HepG2 (cell line): ENCODE data around the gene IQCH. TPM values are rescaled to one million over a fixed set of nuclear protein-coding genes. Genes with fewer than 3 reads are reported as not detected.

Experiments
- ATF7 ChIP-seq, 2 experiments: fragments of 450-650 bp in 1 of 2; sonication (generic) in 1 of 2; formaldehyde crosslinking in 1 of 2; IDR thresholded peaks; 2 replicates each; pipeline versions ENCODE4 v1.4.0 to v1.6.1; 2016 to 2020; ENCODE audit warnings: antibody characterized with exemption in 1 of 2, mild to moderate bottlenecking in 1 of 2, missing genetic modification reagents in 1 of 2
- CHD2 ChIP-seq: IDR thresholded peaks from 2 replicates; pipeline ENCODE4 v1.6.1; 2011; ENCODE audit warnings: low read depth, low read length, improper control_type of control experiment
- DNMT3B ChIP-seq: conservative IDR thresholded peaks from 2 replicates; pipeline ENCODE4 v1.6.1; 2016; ENCODE audit warnings: missing biosample characterization, control low read depth
- DPF2 ChIP-seq: sonication (generic); formaldehyde crosslinking; IDR thresholded peaks from 2 replicates; pipeline ENCODE4 v1.4.0; 2020; ENCODE audit warnings: mild to moderate bottlenecking, low read depth, missing genetic modification reagents, borderline replicate concordance
- HCFC1 ChIP-seq: fragments of 150-350 bp; IDR thresholded peaks from 2 replicates; pipeline ENCODE4 v1.6.1; 2014; ENCODE audit warnings: low read depth, low read length
- IKZF1 ChIP-seq: fragments of 450-650 bp; IDR thresholded peaks from 2 replicates; pipeline ENCODE4 v1.7.1; 2016
- ISL2 ChIP-seq: sonication (generic); formaldehyde crosslinking; IDR thresholded peaks from 2 replicates; pipeline ENCODE4 v1.5.0; 2020; ENCODE audit warnings: missing genetic modification reagents
- REL ChIP-seq: sonication (generic); formaldehyde crosslinking; conservative IDR thresholded peaks from 2 replicates; pipeline ENCODE4 v1.8.0; 2022; ENCODE audit warnings: mild to moderate bottlenecking, missing genetic modification reagents, moderate library complexity
- SP2 ChIP-seq: sonication (generic); formaldehyde crosslinking; IDR thresholded peaks from 2 replicates; pipeline ENCODE4 v1.5.1; 2020; ENCODE audit warnings: mild to moderate bottlenecking, missing genetic modification reagents
- TAF1 ChIP-seq: sonication (generic); formaldehyde crosslinking; IDR thresholded peaks from 2 replicates; pipeline ENCODE4 v1.4.0; 2020; ENCODE audit warnings: missing genetic modification reagents
- YEATS2 ChIP-seq: sonication (generic); formaldehyde crosslinking; IDR thresholded peaks from 2 replicates; pipeline ENCODE4 v1.4.0; 2020; ENCODE audit warnings: missing genetic modification reagents, borderline replicate concordance
- ZNF180 ChIP-seq: sonication (generic); formaldehyde crosslinking; IDR thresholded peaks from 2 replicates; pipeline ENCODE4 v1.4.0; 2020; ENCODE audit warnings: low read depth, missing genetic modification reagents, borderline replicate concordance
- ZNF234 ChIP-seq: sonication (generic); formaldehyde crosslinking; conservative IDR thresholded peaks from 2 replicates; pipeline ENCODE4 v1.5.1; 2020; ENCODE audit warnings: mild to moderate bottlenecking, missing genetic modification reagents
- ZNF274 ChIP-seq: sonication (generic); formaldehyde crosslinking; IDR thresholded peaks from 2 replicates; pipeline ENCODE4 v1.5.1; 2020; ENCODE audit warnings: mild to moderate bottlenecking, missing genetic modification reagents
- ZNF841 ChIP-seq: sonication (generic); formaldehyde crosslinking; IDR thresholded peaks from 2 replicates; pipeline ENCODE4 v1.8.1; 2023; ENCODE audit warnings: missing genetic modification reagents, borderline replicate concordance
- polyA plus RNA-seq, 8 experiments: library from polyadenylated mRNA; depleted of rRNA in 3 of 8; stranded (reverse) in 7 of 8; unstranded in 1 of 8; fragments of >200 nt; fragmentation: Illumina TruSeq in 4 of 8; extraction: Trizol in 4 of 8; gene quantifications; 2 replicates each; pipeline versions ENCODE4 v1.2.1 to v1.2.3, GENCODE V29; 2011 to 2016; ENCODE audit warnings: low read depth in 4 of 8, missing spikeins in 1 of 8, mixed read lengths in 1 of 8; ENCODE audit not compliant: insufficient read depth in 1 of 8
- total RNA-seq, 5 experiments: library from RNA; depleted of rRNA; stranded (reverse); fragments of >200 nt; fragmentation: Illumina TruSeq; extraction: Trizol; gene quantifications; 2 replicates each; pipeline ENCODE4 v1.2.3, GENCODE V29; 2016; ENCODE audit warnings: low read depth in 1 of 5
- TF ChIP-seq, protein P1 (sequence below): sonication (generic); formaldehyde crosslinking; IDR thresholded peaks from 2 replicates; pipeline ENCODE4 v1.5.0; 2020; ENCODE audit warnings: missing genetic modification reagents, mild to moderate bottlenecking, borderline replicate concordance
- TF ChIP-seq, protein P2 (sequence below): sonication (generic); formaldehyde crosslinking; IDR thresholded peaks from 2 replicates; pipeline ENCODE4 v1.4.0; 2020; ENCODE audit warnings: missing genetic modification reagents
- TF ChIP-seq, protein P3 (sequence below): sonication (generic); formaldehyde crosslinking; IDR thresholded peaks from 2 replicates; pipeline ENCODE4 v1.4.0; 2020; ENCODE audit warnings: mild to moderate bottlenecking, missing genetic modification reagents
- TF ChIP-seq, protein P4 (sequence below): sonication (generic); IDR thresholded peaks from 2 replicates; pipeline ENCODE4 v1.6.1; 2016; ENCODE audit warnings: low read depth, borderline replicate concordance
- TF ChIP-seq, protein P5 (sequence below): sonication (generic); formaldehyde crosslinking; IDR thresholded peaks from 2 replicates; pipeline ENCODE4 v1.5.1; 2020; ENCODE audit warnings: missing genetic modification reagents, mild to moderate bottlenecking, borderline replicate concordance

Gene IQCH
- total and polyA plus RNA-seq, 2 of the 13 experiments (the other 11 are each of a cell fraction or from before 2014, with no cell fraction given), result 0.16 to 0.55 TPM

DNA sequence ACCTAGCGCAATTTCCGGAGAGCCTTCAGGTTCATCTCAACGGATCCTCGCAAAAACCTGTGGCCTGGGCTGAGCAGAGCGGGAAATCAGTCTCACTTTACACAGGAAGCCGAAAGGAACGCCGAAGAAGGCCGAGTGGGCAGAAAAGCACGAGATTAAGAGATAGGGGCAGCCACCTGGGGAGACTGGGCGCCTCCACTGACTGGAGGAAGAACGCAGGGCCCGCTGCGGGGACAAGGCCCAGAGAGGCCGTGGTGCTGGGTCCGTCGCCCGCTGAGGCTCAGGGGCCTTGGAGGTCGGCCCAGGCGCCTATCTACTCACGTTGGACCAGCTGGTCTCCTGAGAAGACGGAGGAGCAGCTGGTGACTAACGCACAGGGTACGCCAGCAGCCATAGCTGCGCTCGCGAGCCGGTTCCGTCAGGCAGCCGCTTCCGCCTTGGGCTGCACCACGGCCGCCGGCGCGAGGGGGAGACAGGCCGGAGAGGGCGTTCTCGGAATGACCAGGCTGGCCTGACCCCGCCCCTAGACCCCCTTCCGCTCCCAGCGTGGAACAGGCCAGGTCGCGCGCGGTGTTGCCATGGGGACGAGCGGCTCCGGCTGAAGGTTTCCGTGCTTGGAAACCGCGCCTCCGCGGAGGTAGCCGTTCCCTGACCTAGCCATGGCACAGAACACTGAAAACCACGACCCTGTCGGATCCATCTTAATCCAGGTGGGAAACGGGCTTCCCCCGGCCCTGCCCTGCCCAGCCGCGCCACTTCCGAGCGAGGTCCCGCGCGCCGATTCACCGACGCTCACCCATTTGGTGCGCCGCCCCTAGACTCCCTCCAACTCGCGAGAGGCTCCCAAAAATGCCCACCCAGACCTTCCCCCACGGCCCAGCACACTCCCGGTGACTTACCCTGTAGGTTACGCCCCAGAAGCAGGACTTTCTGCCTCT lies at the start of gene IQCH, which contains the start of gene AAGAB (continued):
- TF ChIP-seq, protein P1, sequence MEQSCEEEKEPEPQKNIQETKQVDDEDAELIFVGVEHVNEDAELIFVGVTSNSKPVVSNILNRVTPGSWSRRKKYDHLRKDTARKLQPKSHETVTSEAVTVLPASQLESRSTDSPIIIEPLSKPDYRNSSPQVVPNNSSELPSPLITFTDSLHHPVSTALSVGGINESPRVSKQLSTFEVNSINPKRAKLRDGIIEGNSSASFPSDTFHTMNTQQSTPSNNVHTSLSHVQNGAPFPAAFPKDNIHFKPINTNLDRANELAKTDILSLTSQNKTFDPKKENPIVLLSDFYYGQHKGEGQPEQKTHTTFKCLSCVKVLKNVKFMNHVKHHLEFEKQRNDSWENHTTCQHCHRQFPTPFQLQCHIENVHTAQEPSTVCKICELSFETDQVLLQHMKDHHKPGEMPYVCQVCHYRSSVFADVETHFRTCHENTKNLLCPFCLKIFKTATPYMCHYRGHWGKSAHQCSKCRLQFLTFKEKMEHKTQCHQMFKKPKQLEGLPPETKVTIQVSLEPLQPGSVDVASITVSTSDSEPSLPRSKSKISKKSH (CRISPR knock-in tag), result peak; percentile 80
- TF ChIP-seq ZNF180 (no peak), SP2 (CRISPR knock-in tag) (peak; percentile 56), YEATS2 (CRISPR knock-in tag) (peak; percentile 84), CHD2 (0 out of 2 replicates have a peak, but pooled peaks have one; percentile 12), ISL2 (CRISPR knock-in tag) (peak; percentile 62), HCFC1 (peak; percentile 42; the same call in 1 of the 2 replicates), ZNF234 (CRISPR knock-in tag) (no peak), ZNF274 (CRISPR knock-in tag) (0 out of 2 replicates have a peak, but pooled peaks have one; percentile 66), REL (no peak), IKZF1 (no peak), TAF1 (CRISPR knock-in tag) (peak; percentile 94), ATF7 (IDR thresholded peaks at IDR 0.05) (peak; percentile 79), ATF7 (CRISPR knock-in tag; IDR thresholded peaks at IDR 0.05) (no peak), DNMT3B (CRISPR knock-in tag) (0 out of 2 replicates have a peak, but pooled peaks have one; percentile 26), ZNF841 (CRISPR knock-in tag) (no peak), DPF2 (CRISPR knock-in tag) (no peak)
- TF ChIP-seq, protein P2, sequence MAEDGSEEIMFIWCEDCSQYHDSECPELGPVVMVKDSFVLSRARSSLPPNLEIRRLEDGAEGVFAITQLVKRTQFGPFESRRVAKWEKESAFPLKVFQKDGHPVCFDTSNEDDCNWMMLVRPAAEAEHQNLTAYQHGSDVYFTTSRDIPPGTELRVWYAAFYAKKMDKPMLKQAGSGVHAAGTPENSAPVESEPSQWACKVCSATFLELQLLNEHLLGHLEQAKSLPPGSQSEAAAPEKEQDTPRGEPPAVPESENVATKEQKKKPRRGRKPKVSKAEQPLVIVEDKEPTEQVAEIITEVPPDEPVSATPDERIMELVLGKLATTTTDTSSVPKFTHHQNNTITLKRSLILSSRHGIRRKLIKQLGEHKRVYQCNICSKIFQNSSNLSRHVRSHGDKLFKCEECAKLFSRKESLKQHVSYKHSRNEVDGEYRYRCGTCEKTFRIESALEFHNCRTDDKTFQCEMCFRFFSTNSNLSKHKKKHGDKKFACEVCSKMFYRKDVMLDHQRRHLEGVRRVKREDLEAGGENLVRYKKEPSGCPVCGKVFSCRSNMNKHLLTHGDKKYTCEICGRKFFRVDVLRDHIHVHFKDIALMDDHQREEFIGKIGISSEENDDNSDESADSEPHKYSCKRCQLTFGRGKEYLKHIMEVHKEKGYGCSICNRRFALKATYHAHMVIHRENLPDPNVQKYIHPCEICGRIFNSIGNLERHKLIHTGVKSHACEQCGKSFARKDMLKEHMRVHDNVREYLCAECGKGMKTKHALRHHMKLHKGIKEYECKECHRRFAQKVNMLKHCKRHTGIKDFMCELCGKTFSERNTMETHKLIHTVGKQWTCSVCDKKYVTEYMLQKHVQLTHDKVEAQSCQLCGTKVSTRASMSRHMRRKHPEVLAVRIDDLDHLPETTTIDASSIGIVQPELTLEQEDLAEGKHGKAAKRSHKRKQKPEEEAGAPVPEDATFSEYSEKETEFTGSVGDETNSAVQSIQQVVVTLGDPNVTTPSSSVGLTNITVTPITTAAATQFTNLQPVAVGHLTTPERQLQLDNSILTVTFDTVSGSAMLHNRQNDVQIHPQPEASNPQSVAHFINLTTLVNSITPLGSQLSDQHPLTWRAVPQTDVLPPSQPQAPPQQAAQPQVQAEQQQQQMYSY, result no peak
- TF ChIP-seq, protein P3, sequence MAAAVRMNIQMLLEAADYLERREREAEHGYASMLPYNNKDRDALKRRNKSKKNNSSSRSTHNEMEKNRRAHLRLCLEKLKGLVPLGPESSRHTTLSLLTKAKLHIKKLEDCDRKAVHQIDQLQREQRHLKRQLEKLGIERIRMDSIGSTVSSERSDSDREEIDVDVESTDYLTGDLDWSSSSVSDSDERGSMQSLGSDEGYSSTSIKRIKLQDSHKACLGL, result peak; percentile 49; the same call in 1 of the 2 replicates
- TF ChIP-seq, protein P4, sequence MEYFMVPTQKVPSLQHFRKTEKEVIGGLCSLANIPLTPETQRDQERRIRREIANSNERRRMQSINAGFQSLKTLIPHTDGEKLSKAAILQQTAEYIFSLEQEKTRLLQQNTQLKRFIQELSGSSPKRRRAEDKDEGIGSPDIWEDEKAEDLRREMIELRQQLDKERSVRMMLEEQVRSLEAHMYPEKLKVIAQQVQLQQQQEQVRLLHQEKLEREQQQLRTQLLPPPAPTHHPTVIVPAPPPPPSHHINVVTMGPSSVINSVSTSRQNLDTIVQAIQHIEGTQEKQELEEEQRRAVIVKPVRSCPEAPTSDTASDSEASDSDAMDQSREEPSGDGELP, result peak; percentile 84; the same call in 1 of the 2 replicates
- TF ChIP-seq, protein P5, sequence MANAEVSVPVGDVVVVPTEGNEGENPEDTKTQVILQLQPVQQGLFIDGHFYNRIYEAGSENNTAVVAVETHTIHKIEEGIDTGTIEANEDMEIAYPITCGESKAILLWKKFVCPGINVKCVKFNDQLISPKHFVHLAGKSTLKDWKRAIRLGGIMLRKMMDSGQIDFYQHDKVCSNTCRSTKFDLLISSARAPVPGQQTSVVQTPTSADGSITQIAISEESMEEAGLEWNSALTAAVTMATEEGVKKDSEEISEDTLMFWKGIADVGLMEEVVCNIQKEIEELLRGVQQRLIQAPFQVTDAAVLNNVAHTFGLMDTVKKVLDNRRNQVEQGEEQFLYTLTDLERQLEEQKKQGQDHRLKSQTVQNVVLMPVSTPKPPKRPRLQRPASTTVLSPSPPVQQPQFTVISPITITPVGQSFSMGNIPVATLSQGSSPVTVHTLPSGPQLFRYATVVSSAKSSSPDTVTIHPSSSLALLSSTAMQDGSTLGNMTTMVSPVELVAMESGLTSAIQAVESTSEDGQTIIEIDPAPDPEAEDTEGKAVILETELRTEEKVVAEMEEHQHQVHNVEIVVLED, result peak; percentile 85
